ENCODE results near the gene C1orf198. TPM values are rescaled to one million over a fixed set of nuclear protein-coding genes. Genes with fewer than 3 reads are reported as not detected.

C1orf198 gene
- polyA plus RNA-seq, 2 donors: 7.8 to 10.0 TPM

DNA sequence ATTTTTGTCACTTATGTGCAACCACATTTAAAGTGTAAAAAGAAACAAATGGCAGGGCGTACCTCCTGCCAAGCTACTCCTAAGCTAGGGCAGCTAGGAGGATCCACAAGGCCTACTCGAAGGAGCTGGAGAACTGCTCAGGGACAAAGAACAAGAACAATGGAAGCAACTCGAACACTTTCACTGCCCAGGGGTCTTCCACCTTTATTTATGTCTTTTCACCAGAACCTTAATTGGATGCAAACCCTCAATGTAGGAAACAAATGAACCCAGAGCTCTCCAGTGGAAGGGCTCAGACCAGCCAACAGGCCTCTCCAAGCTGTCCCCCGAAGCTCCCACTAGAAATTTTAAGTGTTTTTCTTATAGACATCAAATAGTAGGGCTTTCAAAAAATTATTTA is 39.9 kb downstream of the C1orf198 start:
- no peaks in the 10 kb centered on the region for H3K36me3 ChIP-seq (ENCODE audit: control insufficient read depth in 2 of 2, insufficient read depth in 2 of 2, low read length in 1 of 2)
- no peak overlapping the region for H3K4me3 ChIP-seq (ENCODE audit: low read depth in 1 of 2, low read length in 2 of 2)
- no peaks in the 10 kb centered on the region for H3K27me3 ChIP-seq (ENCODE audit: control insufficient read depth in 1 of 2, insufficient read depth in 2 of 2, low read length in 2 of 2)
- 87 to 94% methylated on average over 4 of the region's 4 CpGs for WGBS, 2 donors
- H3K9me3 ChIP-seq (ENCODE audit: control insufficient read depth in 2 of 2, insufficient read depth in 1 of 2, low read depth in 1 of 2, low read length in 1 of 2): no peaks in the 10 kb centered on the region
- H3K4me1 ChIP-seq (ENCODE audit: control insufficient read depth in 2 of 2, insufficient read depth in 2 of 2, low read length in 1 of 2): peaks cover 0 to 3% of the 10 kb centered on the region in 2 donors
- no peak overlapping the region for H3K27ac ChIP-seq (ENCODE audit: low read depth in 2 of 2, low read length in 1 of 2)

DNA sequence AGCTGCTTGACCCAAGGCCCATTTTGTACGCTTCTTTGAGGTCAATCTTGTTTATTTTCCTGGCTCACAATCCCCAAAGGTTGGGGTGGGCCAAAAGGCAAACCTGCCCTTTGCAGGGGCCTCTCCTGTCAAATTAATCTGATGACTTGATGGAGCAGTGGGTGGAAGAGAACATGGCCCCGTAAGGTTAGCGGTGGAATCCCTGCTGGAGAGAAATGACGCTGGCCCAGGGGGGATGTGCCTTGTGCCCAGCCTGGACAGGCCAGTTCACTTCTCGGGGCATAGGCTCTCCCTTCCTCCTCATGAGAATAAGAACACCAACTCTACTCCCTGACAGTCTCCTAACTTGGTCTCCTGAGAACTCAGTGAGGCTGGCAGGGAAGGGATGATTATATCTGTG is 40.5 kb downstream of the C1orf198 start:
- no peak overlapping the region for H3K4me3 ChIP-seq (ENCODE audit: low read depth in 1 of 2, low read length in 2 of 2)
- WGBS, 2 donors: 74 to 80% methylated on average over 5 of the region's 5 CpGs
- H3K36me3 ChIP-seq (ENCODE audit: control insufficient read depth in 2 of 2, insufficient read depth in 2 of 2, low read length in 1 of 2): no peaks in the 10 kb centered on the region
- no peaks in the 10 kb centered on the region for H3K27me3 ChIP-seq (ENCODE audit: control insufficient read depth in 1 of 2, insufficient read depth in 2 of 2, low read length in 2 of 2)
- no peaks in the 10 kb centered on the region for H3K9me3 ChIP-seq (ENCODE audit: control insufficient read depth in 2 of 2, insufficient read depth in 1 of 2, low read depth in 1 of 2, low read length in 1 of 2)
- no peak overlapping the region for H3K27ac ChIP-seq (ENCODE audit: low read depth in 2 of 2, low read length in 1 of 2)
- H3K4me1 ChIP-seq (ENCODE audit: control insufficient read depth in 2 of 2, insufficient read depth in 2 of 2, low read length in 1 of 2): peaks cover 0 to 3% of the 10 kb centered on the region in 2 donors

DNA sequence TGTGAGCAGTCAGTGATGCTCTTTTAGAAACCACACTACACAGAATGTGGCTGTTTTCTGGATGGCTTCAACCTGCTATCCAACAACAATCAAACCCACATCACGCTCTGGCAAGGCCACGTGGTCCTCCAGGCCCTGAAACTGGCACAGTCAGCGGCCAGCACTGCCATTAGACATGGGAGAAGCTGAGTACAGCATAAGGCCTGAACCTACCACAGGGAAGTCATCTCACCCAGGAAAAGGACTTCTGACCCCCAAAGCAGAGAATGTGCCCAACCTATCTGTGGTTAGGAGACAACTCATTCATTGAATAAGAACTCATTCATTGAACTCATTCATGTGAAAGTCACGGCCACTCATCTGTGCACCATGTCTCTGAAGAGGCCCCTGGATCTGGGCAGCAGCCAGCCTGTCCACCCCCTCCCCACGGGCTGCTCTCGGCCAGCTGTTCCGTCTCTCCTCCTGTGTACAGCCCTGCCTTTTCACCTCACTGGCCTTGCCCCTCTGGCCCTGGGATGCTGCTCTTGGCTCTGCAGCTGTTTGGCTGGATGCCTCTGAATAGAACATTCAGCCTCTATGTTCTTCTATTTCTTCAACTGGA is 41.1 kb downstream of the C1orf198 start:
- Histone ChIP-seq H3K4me1 (ENCODE audit: control insufficient read depth in 2 of 2, insufficient read depth in 2 of 2, low read length in 1 of 2) (peaks cover 0 to 3% of the 10 kb centered on the region in 2 donors), H3K27me3 (ENCODE audit: control insufficient read depth in 1 of 2, insufficient read depth in 2 of 2, low read length in 2 of 2) (no peaks in the 10 kb centered on the region), H3K9me3 (ENCODE audit: control insufficient read depth in 2 of 2, insufficient read depth in 1 of 2, low read depth in 1 of 2, low read length in 1 of 2) (no peaks in the 10 kb centered on the region), H3K36me3 (ENCODE audit: control insufficient read depth in 2 of 2, insufficient read depth in 2 of 2, low read length in 1 of 2) (no peaks in the 10 kb centered on the region), H3K4me3 (ENCODE audit: low read depth in 1 of 2, low read length in 2 of 2) (no peak overlapping the region), H3K27ac (ENCODE audit: low read depth in 2 of 2, low read length in 1 of 2) (no peak overlapping the region)
- WGBS, 2 donors: 74 to 77% methylated on average over 7 of the region's 7 CpGs

DNA sequence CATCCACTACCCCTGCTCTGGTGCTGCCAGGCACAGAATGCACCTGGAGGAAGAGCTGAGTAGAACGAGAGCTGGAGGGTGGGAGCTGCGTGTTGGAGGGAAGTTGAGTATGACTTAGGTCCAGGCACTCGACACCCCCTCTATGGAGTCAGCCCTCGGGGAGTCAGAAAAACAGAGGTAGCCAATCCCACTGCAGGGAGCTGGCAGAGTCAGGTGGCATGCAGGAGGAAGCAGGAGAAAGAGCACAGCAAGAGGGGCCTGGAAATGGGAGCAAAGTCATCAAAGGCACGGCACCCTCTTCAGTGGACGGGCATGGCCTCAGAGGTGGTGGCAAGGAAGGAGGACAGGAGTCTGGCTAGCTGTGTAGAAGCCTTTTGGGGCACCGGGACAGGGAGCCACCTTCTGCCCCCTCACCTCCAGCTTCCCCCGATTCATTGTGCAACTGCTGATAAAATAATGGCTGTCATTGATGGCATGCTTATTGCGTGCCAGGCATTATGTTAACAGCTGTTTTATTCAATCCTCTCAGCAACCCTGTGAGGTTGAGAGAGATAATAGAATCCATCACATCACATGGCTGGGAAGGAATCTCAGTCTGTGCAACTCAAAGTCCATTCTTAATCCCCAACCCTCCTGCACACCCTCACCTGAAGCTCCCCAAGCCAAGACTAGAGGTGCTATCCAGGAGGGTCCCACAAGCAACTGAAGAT is 42.0 kb downstream of the C1orf198 start:
- Histone ChIP-seq H3K27me3 (ENCODE audit: control insufficient read depth in 1 of 2, insufficient read depth in 2 of 2, low read length in 2 of 2) (no peaks in the 10 kb centered on the region), H3K4me3 (ENCODE audit: low read depth in 1 of 2, low read length in 2 of 2) (no peak overlapping the region), H3K36me3 (ENCODE audit: control insufficient read depth in 2 of 2, insufficient read depth in 2 of 2, low read length in 1 of 2) (no peaks in the 10 kb centered on the region), H3K4me1 (ENCODE audit: control insufficient read depth in 2 of 2, insufficient read depth in 2 of 2, low read length in 1 of 2) (peaks cover 0 to 3% of the 10 kb centered on the region in 2 donors), H3K27ac (ENCODE audit: low read depth in 2 of 2, low read length in 1 of 2) (no peak overlapping the region), H3K9me3 (ENCODE audit: control insufficient read depth in 2 of 2, insufficient read depth in 1 of 2, low read depth in 1 of 2, low read length in 1 of 2) (no peaks in the 10 kb centered on the region)
- 82 to 90% methylated on average over 9 of the region's 9 CpGs for WGBS, 2 donors

DNA sequence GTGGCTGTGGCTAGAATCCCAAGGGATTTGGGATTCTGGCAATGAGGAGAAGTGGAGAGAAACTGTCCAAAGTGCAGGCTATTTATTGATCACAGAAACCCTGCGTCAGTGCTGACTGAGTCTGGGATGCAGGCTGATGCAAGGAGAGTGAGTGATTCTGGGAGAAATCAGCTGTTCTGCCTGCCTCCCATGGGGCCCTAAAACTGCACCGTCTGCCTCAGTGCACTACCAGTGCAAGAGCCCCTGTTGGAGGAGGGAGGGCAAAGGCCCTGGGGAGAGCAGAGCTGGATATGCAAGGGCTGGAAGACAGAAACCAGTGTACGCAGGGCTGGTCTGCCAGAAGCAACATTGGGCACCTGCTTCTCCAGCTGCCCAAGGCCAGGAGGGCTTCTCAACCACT is 42.6 kb downstream of the C1orf198 start:
- Histone ChIP-seq H3K36me3 (ENCODE audit: control insufficient read depth in 2 of 2, insufficient read depth in 2 of 2, low read length in 1 of 2) (no peaks in the 10 kb centered on the region), H3K27me3 (ENCODE audit: control insufficient read depth in 1 of 2, insufficient read depth in 2 of 2, low read length in 2 of 2) (no peaks in the 10 kb centered on the region), H3K4me3 (ENCODE audit: low read depth in 1 of 2, low read length in 2 of 2) (no peak overlapping the region), H3K27ac (ENCODE audit: low read depth in 2 of 2, low read length in 1 of 2) (no peak overlapping the region), H3K9me3 (ENCODE audit: control insufficient read depth in 2 of 2, insufficient read depth in 1 of 2, low read depth in 1 of 2, low read length in 1 of 2) (no peaks in the 10 kb centered on the region), H3K4me1 (ENCODE audit: control insufficient read depth in 2 of 2, insufficient read depth in 2 of 2, low read length in 1 of 2) (peaks cover 0 to 3% of the 10 kb centered on the region in 2 donors)
- 61 to 77% methylated on average over 3 of the region's 3 CpGs for WGBS, 2 donors

DNA sequence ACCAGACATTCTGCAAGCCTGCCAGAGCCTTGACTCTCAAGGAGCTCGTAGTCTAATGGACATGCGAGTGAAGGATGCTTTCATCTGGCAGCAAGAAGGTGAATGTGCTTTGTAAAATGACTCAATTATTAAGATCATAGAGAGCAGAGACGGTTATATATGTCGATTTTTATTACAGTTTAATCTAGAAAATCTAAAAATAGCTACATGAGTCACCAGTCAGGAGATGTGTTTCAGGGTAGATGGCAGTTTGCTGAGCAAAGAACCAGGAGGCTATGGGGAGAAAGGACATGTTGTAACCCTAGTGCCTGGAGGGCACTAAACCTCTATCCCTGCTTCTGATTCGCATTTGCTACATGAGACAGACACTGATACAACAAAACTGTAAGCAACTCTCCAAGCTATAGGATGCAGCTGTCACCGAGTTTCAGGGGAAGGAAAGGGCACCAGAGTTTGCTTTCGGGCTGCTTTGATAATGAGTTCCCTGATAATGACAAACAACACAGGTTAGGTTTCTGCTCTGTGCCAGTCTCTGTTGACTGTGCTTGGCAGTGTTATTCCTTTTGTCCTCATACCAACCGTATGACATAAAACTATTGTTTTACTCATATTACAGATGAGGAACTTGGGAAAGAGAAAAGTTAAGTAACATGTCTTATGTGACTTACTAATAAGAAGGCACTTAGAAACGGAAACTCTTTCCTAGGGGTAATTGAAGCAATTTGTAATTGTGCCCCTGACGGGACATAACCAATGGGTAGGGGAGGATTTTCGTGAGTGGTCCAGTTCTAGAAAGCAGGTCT is 43.2 kb downstream of the C1orf198 start:
- H3K27ac ChIP-seq (ENCODE audit: low read depth in 2 of 2, low read length in 1 of 2): no peak overlapping the region
- peaks cover 0 to 3% of the 10 kb centered on the region in 2 donors for H3K4me1 ChIP-seq (ENCODE audit: control insufficient read depth in 2 of 2, insufficient read depth in 2 of 2, low read length in 1 of 2)
- 41 to 43% methylated on average over 11 of the region's 11 CpGs for WGBS, 2 donors
- H3K36me3 ChIP-seq (ENCODE audit: control insufficient read depth in 2 of 2, insufficient read depth in 2 of 2, low read length in 1 of 2): no peaks in the 10 kb centered on the region
- H3K4me3 ChIP-seq (ENCODE audit: low read depth in 1 of 2, low read length in 2 of 2): no peak overlapping the region
- H3K27me3 ChIP-seq (ENCODE audit: control insufficient read depth in 1 of 2, insufficient read depth in 2 of 2, low read length in 2 of 2): no peaks in the 10 kb centered on the region
- no peaks in the 10 kb centered on the region for H3K9me3 ChIP-seq (ENCODE audit: control insufficient read depth in 2 of 2, insufficient read depth in 1 of 2, low read depth in 1 of 2, low read length in 1 of 2)

DNA sequence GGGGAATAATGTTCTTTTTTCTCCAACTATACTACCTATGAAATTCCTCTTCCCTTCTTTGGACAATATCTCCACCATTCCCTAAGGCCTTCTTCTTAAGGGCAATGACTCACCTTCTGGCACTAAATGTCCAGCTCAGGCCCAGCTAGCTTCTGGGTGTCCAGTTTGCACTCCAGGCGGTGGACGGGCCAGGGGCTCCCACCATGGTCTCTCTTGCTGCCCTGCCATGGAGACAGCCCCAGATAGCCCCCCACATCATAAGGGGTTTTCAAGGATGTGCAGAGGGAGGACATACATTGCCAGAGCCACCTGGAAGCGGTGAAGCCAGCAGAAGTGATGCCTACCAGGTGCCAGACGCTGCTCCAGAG is 43.8 kb downstream of the C1orf198 start:
- 84 to 86% methylated on average over 4 of the region's 4 CpGs for WGBS, 2 donors
- Histone ChIP-seq H3K27me3 (ENCODE audit: control insufficient read depth in 1 of 2, insufficient read depth in 2 of 2, low read length in 2 of 2) (no peaks in the 10 kb centered on the region), H3K36me3 (ENCODE audit: control insufficient read depth in 2 of 2, insufficient read depth in 2 of 2, low read length in 1 of 2) (no peaks in the 10 kb centered on the region), H3K4me3 (ENCODE audit: low read depth in 1 of 2, low read length in 2 of 2) (no peak overlapping the region), H3K4me1 (ENCODE audit: control insufficient read depth in 2 of 2, insufficient read depth in 2 of 2, low read length in 1 of 2) (peaks cover 0 to 3% of the 10 kb centered on the region in 2 donors), H3K9me3 (ENCODE audit: control insufficient read depth in 2 of 2, insufficient read depth in 1 of 2, low read depth in 1 of 2, low read length in 1 of 2) (no peaks in the 10 kb centered on the region), H3K27ac (ENCODE audit: low read depth in 2 of 2, low read length in 1 of 2) (no peak overlapping the region)

DNA sequence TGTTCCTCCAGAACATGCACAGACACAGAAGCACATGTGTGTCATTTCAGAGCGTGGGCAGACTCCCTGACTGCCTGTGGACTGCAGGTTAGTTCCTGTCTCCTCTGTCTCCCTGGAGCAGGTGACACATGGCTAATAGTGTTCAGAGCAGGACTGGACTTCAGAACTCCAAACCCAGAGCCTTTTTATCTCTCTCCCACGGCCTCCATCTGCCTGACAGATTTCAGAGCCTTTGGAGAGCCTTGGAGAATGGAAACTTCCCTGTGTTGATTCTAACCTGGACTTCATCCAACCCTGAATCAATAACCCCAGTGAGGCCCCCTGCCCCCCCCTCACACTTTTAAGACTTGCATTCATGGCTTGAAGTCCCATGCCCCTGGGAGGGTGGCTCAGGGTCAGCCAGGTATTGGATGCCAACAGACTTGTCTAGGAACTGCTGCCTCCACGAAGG is 44.4 kb downstream of the C1orf198 start:
- peaks cover 0 to 3% of the 10 kb centered on the region in 2 donors for H3K4me1 ChIP-seq (ENCODE audit: control insufficient read depth in 2 of 2, insufficient read depth in 2 of 2, low read length in 1 of 2)
- H3K4me3 ChIP-seq (ENCODE audit: low read depth in 1 of 2, low read length in 2 of 2): no peak overlapping the region
- H3K36me3 ChIP-seq (ENCODE audit: control insufficient read depth in 2 of 2, insufficient read depth in 2 of 2, low read length in 1 of 2): no peaks in the 10 kb centered on the region
- no peaks in the 10 kb centered on the region for H3K9me3 ChIP-seq (ENCODE audit: control insufficient read depth in 2 of 2, insufficient read depth in 1 of 2, low read depth in 1 of 2, low read length in 1 of 2)
- 45 to 52% methylated on average over 3 of the region's 3 CpGs for WGBS, 2 donors
- H3K27me3 ChIP-seq (ENCODE audit: control insufficient read depth in 1 of 2, insufficient read depth in 2 of 2, low read length in 2 of 2): no peaks in the 10 kb centered on the region
- H3K27ac ChIP-seq (ENCODE audit: low read depth in 2 of 2, low read length in 1 of 2): no peak overlapping the region

DNA sequence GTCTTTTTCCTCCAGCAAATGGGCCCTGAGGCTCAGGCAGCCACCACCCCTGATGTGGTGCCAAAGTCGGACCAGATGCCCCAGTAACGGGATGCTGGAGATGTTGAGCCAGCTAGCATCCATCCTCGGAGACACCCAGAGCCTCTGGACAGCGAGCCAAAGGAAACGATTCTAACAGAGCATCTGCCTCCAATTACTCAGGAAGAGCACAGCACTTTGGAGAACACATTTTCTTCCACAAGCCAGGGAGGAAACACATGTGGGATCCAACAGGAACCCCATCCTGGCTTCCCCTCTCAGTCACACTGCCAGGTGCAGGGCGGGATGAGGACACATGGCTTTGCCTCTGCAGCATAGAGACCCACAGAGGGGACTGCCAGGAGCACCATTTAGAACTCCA is 44.9 kb downstream of the C1orf198 start:
- Histone ChIP-seq H3K27me3 (ENCODE audit: control insufficient read depth in 1 of 2, insufficient read depth in 2 of 2, low read length in 2 of 2) (no peaks in the 10 kb centered on the region), H3K4me3 (ENCODE audit: low read depth in 1 of 2, low read length in 2 of 2) (no peak overlapping the region), H3K36me3 (ENCODE audit: control insufficient read depth in 2 of 2, insufficient read depth in 2 of 2, low read length in 1 of 2) (no peaks in the 10 kb centered on the region), H3K9me3 (ENCODE audit: control insufficient read depth in 2 of 2, insufficient read depth in 1 of 2, low read depth in 1 of 2, low read length in 1 of 2) (no peaks in the 10 kb centered on the region), H3K4me1 (ENCODE audit: control insufficient read depth in 2 of 2, insufficient read depth in 2 of 2, low read length in 1 of 2) (peaks cover 0 to 3% of the 10 kb centered on the region in 2 donors), H3K27ac (ENCODE audit: low read depth in 2 of 2, low read length in 1 of 2) (no peak overlapping the region)
- 50 to 56% methylated on average over 6 of the region's 6 CpGs for WGBS, 2 donors

All from esophagus (tissue), 2 donors.